ENCODE measurements around the gene FOXP1.
A peak's percentile ranks its signal among the peaks of the same experiment; 100 is the strongest.

Gene FOXP1

GRCh38 chr3:71168880-71169411, 414.6 kb downstream of the FOXP1 start:
- TF ChIP-seq FOXP2 (optimal IDR thresholded peaks at IDR 0.05; ENCODE audit: borderline replicate concordance, extremely low read depth, extremely low read length, insufficient read depth) (peak; percentile 25), TAF1 (IDR thresholded peaks at IDR 0.05; ENCODE audit: borderline replicate concordance, insufficient read depth, low read length) (no peak), REST (IDR thresholded peaks at IDR 0.05; ENCODE audit: insufficient read depth in 1 of 2, low read depth in 2 of 2, low read length in 2 of 2) (no peak), POLR2AphosphoS5 (IDR thresholded peaks at IDR 0.05; ENCODE audit: low read depth, low read length) (no peak)

GRCh38 chr3:71168121-71168721, 415.3 kb downstream of the FOXP1 start:
- no peak for TF ChIP-seq POLR2AphosphoS5 (IDR thresholded peaks at IDR 0.05; ENCODE audit: low read depth, low read length)

DNA sequence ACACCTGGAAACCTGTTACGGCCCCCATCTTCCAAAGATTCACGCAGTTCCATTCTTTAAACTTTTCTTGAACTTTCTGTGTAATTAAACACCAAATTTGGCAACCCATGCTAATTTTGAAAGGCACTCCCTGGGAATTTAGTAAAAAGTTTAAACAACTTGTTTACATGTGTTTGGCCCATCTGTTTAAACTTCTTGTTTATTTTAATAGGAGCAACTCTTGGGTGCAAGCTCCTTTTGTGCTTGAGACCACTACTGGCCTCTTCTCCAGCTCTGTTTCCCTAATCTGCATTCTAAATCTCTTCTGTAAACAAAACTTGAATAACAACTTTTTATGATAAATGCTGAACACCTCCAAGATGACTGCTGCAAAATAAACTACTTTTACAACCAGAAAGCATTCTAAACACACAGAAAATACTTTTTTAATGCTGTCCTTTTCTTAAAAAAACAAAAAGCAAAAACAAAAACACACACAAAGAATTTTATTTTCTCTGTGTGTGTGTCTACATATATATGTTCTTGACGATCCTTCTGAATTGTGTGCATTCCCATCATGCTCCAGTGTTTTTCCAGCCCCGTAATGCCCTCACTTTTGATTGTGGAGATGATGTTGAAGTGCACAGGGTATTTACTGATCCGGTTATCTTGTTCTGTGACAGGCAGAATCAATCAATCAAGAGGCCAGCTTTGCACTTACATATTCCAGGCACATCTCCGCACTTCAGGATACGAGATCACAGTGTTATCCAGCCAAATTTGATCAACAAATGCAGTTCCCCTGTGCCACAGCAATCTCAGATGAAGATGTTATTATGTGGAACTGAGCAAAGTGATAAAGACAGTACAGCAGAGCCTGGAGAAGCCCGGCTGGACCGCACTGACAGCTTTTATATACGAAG, 416.9 kb downstream of the FOXP1 start:
- no peak for TF ChIP-seq POLR2AphosphoS5 (IDR thresholded peaks at IDR 0.05; ENCODE audit: low read depth, low read length)
- no peak for TF ChIP-seq REST (IDR thresholded peaks at IDR 0.05; ENCODE audit: insufficient read depth in 1 of 2, low read depth in 2 of 2, low read length in 2 of 2)

- TF ChIP-seq REST (IDR thresholded peaks at IDR 0.05; ENCODE audit: insufficient read depth in 1 of 2, low read depth in 2 of 2, low read length in 2 of 2), result no peak
- no peak for TF ChIP-seq FOXP2 (optimal IDR thresholded peaks at IDR 0.05; ENCODE audit: borderline replicate concordance, extremely low read depth, extremely low read length, insufficient read depth)
- no peak for TF ChIP-seq SIN3A (IDR thresholded peaks at IDR 0.05; ENCODE audit: borderline replicate concordance, insufficient read depth, low read length)
- TF ChIP-seq TAF1 (IDR thresholded peaks at IDR 0.05; ENCODE audit: borderline replicate concordance, insufficient read depth, low read length), result no peak
- TF ChIP-seq POLR2AphosphoS5 (IDR thresholded peaks at IDR 0.05; ENCODE audit: low read depth, low read length), result no peak
Observed at GRCh38 chr3:71164881-71165280, 418.6 kb downstream of the FOXP1 start.

- no peak for TF ChIP-seq SIN3A (IDR thresholded peaks at IDR 0.05; ENCODE audit: borderline replicate concordance, insufficient read depth, low read length)
- no peak for TF ChIP-seq POLR2AphosphoS5 (IDR thresholded peaks at IDR 0.05; ENCODE audit: low read depth, low read length)
- TF ChIP-seq REST (IDR thresholded peaks at IDR 0.05; ENCODE audit: insufficient read depth in 1 of 2, low read depth in 2 of 2, low read length in 2 of 2), result no peak
- no peak for TF ChIP-seq FOXP2 (optimal IDR thresholded peaks at IDR 0.05; ENCODE audit: borderline replicate concordance, extremely low read depth, extremely low read length, insufficient read depth)
- TF ChIP-seq TAF1 (IDR thresholded peaks at IDR 0.05; ENCODE audit: borderline replicate concordance, insufficient read depth, low read length), result no peak
Observed at GRCh38 chr3:71163198-71163918, 420.2 kb downstream of the FOXP1 start.
